Transverse colon (tissue), 3 donors: ENCODE results near the gene CLSTN2.

Source experiments
- CTCF ChIP-seq, 5 experiments: fragments of 200-600 bp in 3 of 5; fragments of 450-650 bp in 2 of 5; sonication (generic) in 3 of 5; IDR thresholded peaks; 1 replicate in 2 of 5; 2 replicates in 3 of 5; pipeline ENCODE4 v1.5.1; 2016 to 2017; ENCODE audit warnings: antibody characterized with exemption in 5 of 5, inconsistent platforms in 3 of 5, mild to moderate bottlenecking in 2 of 5, moderate library complexity in 1 of 5
- POLR2A ChIP-seq: fragments of 450-650 bp; IDR thresholded peaks from one replicate; pipeline ENCODE4 v1.6.1; 2016; ENCODE audit warnings: antibody characterized with exemption, mild to moderate bottlenecking, moderate library complexity

GRCh38 chr3:140359233-140359995, 424.4 kb downstream of the CLSTN2 start:
- TF ChIP-seq CTCF (IDR thresholded peaks at IDR 0.05), result no peak
- TF ChIP-seq POLR2A, result no peak
